ENCODE data around the gene GPD1L.

GPD1L gene

DNA sequence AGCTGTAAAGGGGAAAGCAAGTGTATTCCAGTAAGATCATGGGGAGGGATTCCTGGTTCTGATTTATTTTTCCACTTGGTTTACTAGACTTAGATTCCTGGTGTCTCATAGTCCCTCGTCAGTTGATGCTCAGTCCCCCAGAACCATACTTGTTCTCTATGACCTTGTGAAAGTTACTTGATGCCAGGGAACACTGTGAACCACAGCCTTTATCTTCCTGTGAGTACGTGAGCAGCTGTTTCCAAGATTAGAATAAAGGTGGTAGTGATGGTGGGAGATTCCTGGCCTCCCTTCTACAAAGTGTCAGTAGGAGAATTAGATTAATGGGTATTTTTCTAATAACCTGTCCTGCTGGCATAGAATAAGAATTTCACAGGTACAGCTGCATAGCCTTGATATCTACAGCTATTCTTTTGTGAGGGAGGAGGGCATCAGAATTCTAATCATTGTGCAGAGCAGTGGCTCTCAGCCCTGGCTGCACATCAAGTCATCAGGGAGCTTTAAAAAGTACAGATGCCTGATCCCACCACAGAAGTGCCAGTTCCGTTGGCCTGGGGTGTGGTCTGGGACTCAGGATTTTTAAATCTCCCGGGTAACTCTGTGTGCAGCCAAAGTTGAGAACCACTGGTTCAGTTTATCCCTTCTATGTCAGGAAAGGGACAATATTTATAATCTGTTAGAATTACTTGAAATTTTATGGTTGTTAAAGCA, 20.0 kb downstream of the GPD1L start:
- Histone ChIP-seq H3K27me3 (ENCODE audit: control insufficient read depth in 3 of 3, insufficient read depth in 3 of 3, low read depth in 1 of 3, low read length in 3 of 3) (peaks cover 0 to 14% (median 0%) of the 10 kb centered on the region in 3 experiments), H3K4me2 (ENCODE audit: insufficient read depth, low read length, poor library complexity, severe bottlenecking) (no peak overlapping the region), H3K36me3 (replicated peaks in 1 of 2; ENCODE audit: control insufficient read depth in 2 of 2, insufficient read depth in 2 of 2, low read length in 2 of 2) (no peaks in the 10 kb centered on the region), H2AK5ac (ENCODE audit: low read depth, low read length) (no peak overlapping the region), H3K9ac (ENCODE audit: low read depth, low read length, poor library complexity) (no peak overlapping the region), H3K18ac (ENCODE audit: low read length) (no peak overlapping the region), H4K8ac (ENCODE audit: low read depth, low read length) (no peak overlapping the region), H3K4ac (ENCODE audit: low read length) (no peak overlapping the region), H3K23ac (ENCODE audit: low read depth, low read length, poor library complexity) (no peak overlapping the region), H2AFZ (ENCODE audit: low read length) (no peak overlapping the region), H3K4me1 (ENCODE audit: control insufficient read depth in 2 of 2, insufficient read depth in 1 of 2, low read depth in 1 of 2, low read length in 2 of 2) (peaks cover 0 to 2% of the 10 kb centered on the region in 2 donors), H2BK15ac (ENCODE audit: low read length) (no peak overlapping the region), H3K4me3 (ENCODE audit: low read length in 2 of 2) (no peak overlapping the region), H3K79me1 (ENCODE audit: low read depth, low read length) (no peaks in the 10 kb centered on the region), H3K27ac (replicated peaks; ENCODE audit: low read length) (no peak overlapping the region), H2BK5ac (ENCODE audit: low read length) (no peak overlapping the region), H3K9me3 (replicated peaks in 1 of 2; ENCODE audit: control insufficient read depth in 2 of 2, insufficient read depth in 1 of 2, low read depth in 1 of 2, low read length in 2 of 2) (no peaks in the 10 kb centered on the region), H4K91ac (ENCODE audit: low read depth, low read length, poor library complexity) (no peak overlapping the region), H2BK12ac (ENCODE audit: low read length) (no peak overlapping the region), H2BK120ac (ENCODE audit: low read depth, low read length) (no peak overlapping the region), H3K14ac (ENCODE audit: low read length) (no peak overlapping the region)
- no CpG with 5 or more reads among the region's 4 CpGs for WGBS, 2 donors (ENCODE audit: extremely low coverage in 2 of 2, insufficient read length in 2 of 2, insufficient replicate concordance in 1 of 2)
- DNase-seq (ENCODE audit: low spot score): no peak

DNA sequence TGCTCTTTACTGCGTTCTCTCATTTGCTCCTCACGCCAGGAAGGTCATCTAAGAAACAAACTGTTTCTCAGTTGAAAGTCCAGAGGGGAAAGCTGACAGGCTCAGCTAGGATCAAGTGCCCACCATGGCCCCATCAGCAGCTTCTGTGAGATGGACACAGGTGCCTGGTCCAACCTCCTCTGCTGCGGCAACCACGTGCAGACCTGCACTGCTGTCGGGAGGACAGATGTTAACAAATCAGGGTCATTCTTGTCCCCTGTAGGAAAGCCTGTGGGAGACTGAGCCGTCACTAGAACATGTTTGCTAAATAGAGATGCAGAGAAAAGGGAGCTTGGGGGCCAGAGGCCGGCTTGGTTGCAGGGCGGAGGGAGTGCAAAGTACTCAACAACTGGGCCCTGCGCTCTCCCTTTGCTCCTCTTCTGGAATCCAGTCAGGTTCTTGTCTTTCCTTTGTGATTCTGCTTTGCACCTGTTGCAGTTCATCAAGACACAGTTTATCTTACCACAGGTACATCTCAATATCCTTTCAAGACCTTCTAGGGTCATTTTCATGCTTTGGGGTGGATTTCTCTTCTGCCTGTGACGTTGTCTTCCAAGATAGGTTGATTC, 20.9 kb downstream of the GPD1L start:
- Histone ChIP-seq H4K8ac (ENCODE audit: low read depth, low read length) (no peak overlapping the region), H3K27me3 (ENCODE audit: control insufficient read depth in 3 of 3, insufficient read depth in 3 of 3, low read depth in 1 of 3, low read length in 3 of 3) (peaks cover 0 to 14% (median 0%) of the 10 kb centered on the region in 3 experiments), H3K79me1 (ENCODE audit: low read depth, low read length) (no peaks in the 10 kb centered on the region), H3K27ac (replicated peaks; ENCODE audit: low read length) (no peak overlapping the region), H3K14ac (ENCODE audit: low read length) (no peak overlapping the region), H2AK5ac (ENCODE audit: low read depth, low read length) (no peak overlapping the region), H3K18ac (ENCODE audit: low read length) (no peak overlapping the region), H3K4me1 (ENCODE audit: control insufficient read depth in 2 of 2, insufficient read depth in 1 of 2, low read depth in 1 of 2, low read length in 2 of 2) (peaks cover 0 to 2% of the 10 kb centered on the region in 2 donors), H3K4me3 (ENCODE audit: low read length in 2 of 2) (no peak overlapping the region), H2BK12ac (ENCODE audit: low read length) (no peak overlapping the region), H3K4me2 (ENCODE audit: insufficient read depth, low read length, poor library complexity, severe bottlenecking) (no peak overlapping the region), H3K4ac (ENCODE audit: low read length) (no peak overlapping the region), H2BK120ac (ENCODE audit: low read depth, low read length) (no peak overlapping the region), H3K9ac (ENCODE audit: low read depth, low read length, poor library complexity) (no peak overlapping the region), H3K36me3 (replicated peaks in 1 of 2; ENCODE audit: control insufficient read depth in 2 of 2, insufficient read depth in 2 of 2, low read length in 2 of 2) (no peaks in the 10 kb centered on the region), H3K9me3 (replicated peaks in 1 of 2; ENCODE audit: control insufficient read depth in 2 of 2, insufficient read depth in 1 of 2, low read depth in 1 of 2, low read length in 2 of 2) (no peaks in the 10 kb centered on the region), H3K23ac (ENCODE audit: low read depth, low read length, poor library complexity) (no peak overlapping the region), H4K91ac (ENCODE audit: low read depth, low read length, poor library complexity) (no peak overlapping the region), H2BK5ac (ENCODE audit: low read length) (no peak overlapping the region), H2AFZ (ENCODE audit: low read length) (peak overlapping the region; percentile 17), H2BK15ac (ENCODE audit: low read length) (no peak overlapping the region)
- no CpG with 5 or more reads among the region's 10 CpGs for WGBS, 2 donors (ENCODE audit: extremely low coverage in 2 of 2, insufficient read length in 2 of 2, insufficient replicate concordance in 1 of 2)
- no peak for DNase-seq (ENCODE audit: low spot score)

DNA sequence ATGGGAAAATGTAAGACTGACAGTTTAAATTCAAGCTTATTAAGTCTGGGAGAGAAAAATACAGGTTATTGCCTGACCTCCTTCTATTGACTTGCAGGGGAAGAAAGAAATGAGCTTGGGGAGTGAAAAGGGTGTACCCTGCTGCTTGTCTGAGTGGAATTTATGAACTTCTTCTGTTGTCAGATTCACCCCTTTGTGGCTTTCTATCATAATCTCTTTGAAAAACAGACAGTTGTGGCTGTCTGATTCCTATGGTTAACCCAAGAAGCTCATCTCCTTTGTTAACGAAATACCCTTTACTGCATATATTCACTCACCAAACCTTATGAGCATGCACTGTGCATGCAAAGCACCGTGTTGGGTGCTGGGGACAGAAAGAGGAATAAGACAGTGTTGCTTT, 22.5 kb downstream of the GPD1L start:
- H4K8ac ChIP-seq (ENCODE audit: low read depth, low read length): no peak overlapping the region
- H3K9ac ChIP-seq (ENCODE audit: low read depth, low read length, poor library complexity): no peak overlapping the region

DNA sequence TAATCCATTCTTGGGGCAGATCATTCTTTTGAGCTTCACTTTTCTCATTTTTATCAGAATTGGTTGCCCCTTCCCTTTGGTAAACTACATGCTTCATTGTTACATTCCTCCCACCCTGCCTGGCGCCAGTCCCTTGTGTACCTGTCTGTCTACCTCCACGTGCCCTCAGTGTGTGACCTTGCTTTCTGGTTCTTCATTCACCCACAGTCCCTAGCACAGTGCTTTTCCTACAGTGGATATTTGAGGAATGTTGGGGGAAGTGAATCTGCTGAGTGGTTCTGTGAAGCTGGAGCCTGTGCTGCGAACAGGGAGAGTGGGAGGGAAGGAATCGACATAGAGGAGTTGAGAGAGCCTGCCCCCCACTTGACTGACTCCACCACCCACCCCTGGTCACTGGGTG, 23.4 kb downstream of the GPD1L start:
- Histone ChIP-seq H2AFZ (ENCODE audit: low read length) (no peak overlapping the region), H2BK5ac (ENCODE audit: low read length) (no peak overlapping the region), H2BK15ac (ENCODE audit: low read length) (no peak overlapping the region), H3K9ac (ENCODE audit: low read depth, low read length, poor library complexity) (no peak overlapping the region), H3K14ac (ENCODE audit: low read length) (no peak overlapping the region), H3K4me3 (ENCODE audit: low read length in 2 of 2) (no peak overlapping the region), H3K18ac (ENCODE audit: low read length) (no peak overlapping the region), H3K4ac (ENCODE audit: low read length) (no peak overlapping the region), H3K27ac (replicated peaks; ENCODE audit: low read length) (no peak overlapping the region), H4K8ac (ENCODE audit: low read depth, low read length) (no peak overlapping the region), H2AK5ac (ENCODE audit: low read depth, low read length) (no peak overlapping the region), H3K9me3 (replicated peaks in 1 of 2; ENCODE audit: control insufficient read depth in 2 of 2, insufficient read depth in 1 of 2, low read depth in 1 of 2, low read length in 2 of 2) (no peaks in the 10 kb centered on the region), H3K27me3 (ENCODE audit: control insufficient read depth in 3 of 3, insufficient read depth in 3 of 3, low read depth in 1 of 3, low read length in 3 of 3) (peaks cover 0 to 17% (median 0%) of the 10 kb centered on the region in 3 experiments), H3K4me1 (ENCODE audit: control insufficient read depth in 2 of 2, insufficient read depth in 1 of 2, low read depth in 1 of 2, low read length in 2 of 2) (peaks cover 0 to 2% of the 10 kb centered on the region in 2 donors), H3K4me2 (ENCODE audit: insufficient read depth, low read length, poor library complexity, severe bottlenecking) (no peak overlapping the region), H3K79me1 (ENCODE audit: low read depth, low read length) (no peaks in the 10 kb centered on the region), H2BK12ac (ENCODE audit: low read length) (no peak overlapping the region), H3K23ac (ENCODE audit: low read depth, low read length, poor library complexity) (no peak overlapping the region), H2BK120ac (ENCODE audit: low read depth, low read length) (no peak overlapping the region), H4K91ac (ENCODE audit: low read depth, low read length, poor library complexity) (no peak overlapping the region), H3K36me3 (replicated peaks in 1 of 2; ENCODE audit: control insufficient read depth in 2 of 2, insufficient read depth in 2 of 2, low read length in 2 of 2) (no peaks in the 10 kb centered on the region)
- no CpG with 5 or more reads among the region's 4 CpGs for WGBS, 2 donors (ENCODE audit: extremely low coverage in 2 of 2, insufficient read length in 2 of 2, insufficient replicate concordance in 1 of 2)
- no peak for DNase-seq (ENCODE audit: low spot score)

More for the DNA sequence above, 22.5 kb downstream of the GPD1L start:
- no peak overlapping the region for H2BK120ac ChIP-seq (ENCODE audit: low read depth, low read length)
- no peak overlapping the region for H3K27ac ChIP-seq (replicated peaks; ENCODE audit: low read length)
- H2BK5ac ChIP-seq (ENCODE audit: low read length): no peak overlapping the region
- peaks cover 0 to 2% of the 10 kb centered on the region in 2 donors for H3K4me1 ChIP-seq (ENCODE audit: control insufficient read depth in 2 of 2, insufficient read depth in 1 of 2, low read depth in 1 of 2, low read length in 2 of 2)
- DNase-seq (ENCODE audit: low spot score): no peak
- no CpG with 5 or more reads among the region's 2 CpGs for WGBS, 2 donors (ENCODE audit: extremely low coverage in 2 of 2, insufficient read length in 2 of 2, insufficient replicate concordance in 1 of 2)
- H3K18ac ChIP-seq (ENCODE audit: low read length): no peak overlapping the region
- no peak overlapping the region for H3K4me2 ChIP-seq (ENCODE audit: insufficient read depth, low read length, poor library complexity, severe bottlenecking)
- no peak overlapping the region for H3K14ac ChIP-seq (ENCODE audit: low read length)
- no peak overlapping the region for H3K4me3 ChIP-seq (ENCODE audit: low read length in 2 of 2)
- H2BK15ac ChIP-seq (ENCODE audit: low read length): no peak overlapping the region
- no peaks in the 10 kb centered on the region for H3K36me3 ChIP-seq (replicated peaks in 1 of 2; ENCODE audit: control insufficient read depth in 2 of 2, insufficient read depth in 2 of 2, low read length in 2 of 2)
- H3K27me3 ChIP-seq (ENCODE audit: control insufficient read depth in 3 of 3, insufficient read depth in 3 of 3, low read depth in 1 of 3, low read length in 3 of 3): peaks cover 0 to 16% (median 0%) of the 10 kb centered on the region in 3 experiments
- no peak overlapping the region for H3K4ac ChIP-seq (ENCODE audit: low read length)
- H2AK5ac ChIP-seq (ENCODE audit: low read depth, low read length): no peak overlapping the region
- no peak overlapping the region for H2BK12ac ChIP-seq (ENCODE audit: low read length)
- H3K79me1 ChIP-seq (ENCODE audit: low read depth, low read length): no peaks in the 10 kb centered on the region
- no peaks in the 10 kb centered on the region for H3K9me3 ChIP-seq (replicated peaks in 1 of 2; ENCODE audit: control insufficient read depth in 2 of 2, insufficient read depth in 1 of 2, low read depth in 1 of 2, low read length in 2 of 2)
- no peak overlapping the region for H2AFZ ChIP-seq (ENCODE audit: low read length)
- no peak overlapping the region for H3K23ac ChIP-seq (ENCODE audit: low read depth, low read length, poor library complexity)
- no peak overlapping the region for H4K91ac ChIP-seq (ENCODE audit: low read depth, low read length, poor library complexity)
